PC-9 (cell line): ENCODE data around the gene CKS1B.

Experiments
- CTCF ChIP-seq: fragments of 200-600 bp; sonication (generic); conservative IDR thresholded peaks from 2 replicates; pipeline ENCODE4 v1.6.1; 2017; ENCODE audit warnings: mixed run types, antibody characterized with exemption, mild to moderate bottlenecking, moderate library complexity
- EZH2 ChIP-seq: fragments of 200-600 bp; sonication (generic); IDR thresholded peaks from 2 replicates; pipeline ENCODE4 v1.8.0; 2017; ENCODE audit warnings: antibody characterized with exemption, low read depth

- no peak for TF ChIP-seq CTCF
- no peak for TF ChIP-seq EZH2
Measured at GRCh38 chr1:154935749-154936554, 38.5 kb upstream of the CKS1B start.
